GM12878 (cell line): Measurements from ENCODE around the gene UTS2R. TPM values are rescaled to one million over a fixed set of nuclear protein-coding genes. Genes with fewer than 3 reads are reported as not detected.

Experiments used
- ATAC-seq: fragments of 200-7000 bp; cut with Tn5 transposase; 3 replicates; pipeline ENCODE4 v1.9.1; 2020; ENCODE audit warnings: mild to moderate bottlenecking, moderate library complexity
- BruUV-seq: library from RNA; stranded (reverse); fragments of 400-500 nt; replicated peaks from 2 replicates; lab custom pipeline; 2021; lab: Mats Ljungman, UMichigan
- CTCF ChIA-PET: fragments of 300-600 bp; sonication (Branson Sonifier 250); formaldehyde crosslinking; extraction: SDS; loops from one replicate; lab custom pipeline; 2021; ENCODE audit warnings: inconsistent platforms; lab: Yijun Ruan, JAX
- POLR2A ChIA-PET: fragments of 350-600 bp; formaldehyde crosslinking; extraction: SDS; loops from one replicate; lab custom pipeline; 2021; ENCODE audit warnings: inconsistent platforms; lab: Charles Lee
- RAD21 ChIA-PET: fragments of 300-600 bp; sonication (Branson Sonifier 250); formaldehyde crosslinking; loops from one replicate; lab custom pipeline; 2023; ENCODE audit warnings: antibody characterized with exemption; ENCODE audit not compliant: unreplicated experiment; lab: Charles Lee
- SMC1A ChIA-PET: fragments of 300-600 bp; sonication (Branson Sonifier 250); formaldehyde crosslinking; loops from one replicate; lab custom pipeline; 2023; ENCODE audit not compliant: unreplicated experiment, uncharacterized antibody; lab: Charles Lee
- DNase-seq: peaks from one replicate; pipeline ENCODE4 v3.0.0-alpha.2; 2011; ENCODE audit warnings: low read depth, low spot score
- FAIRE-seq: peaks from 3 replicates; lab custom pipeline; 2011; peaks lifted over from hg19 to GRCh38; lab: Jason Lieb, UNC
- H2AFZ ChIP-seq: 2 replicates; pipeline ENCODE4 v1.6.0; 2011; ENCODE audit warnings: low read depth, low read length, control low read depth; ENCODE audit not compliant: control insufficient read depth
- H3K27ac ChIP-seq: 2 replicates; pipeline ENCODE4 v1.5.1; 2011; ENCODE audit warnings: control low read depth; ENCODE audit not compliant: control insufficient read depth, insufficient read depth
- H3K27me3 ChIP-seq, 2 experiments: replicated peaks in 1 of 2; 2 replicates each; pipeline versions ENCODE4 v1.6.0 to v1.6.1; 2011; ENCODE audit warnings: low read length in 1 of 2; ENCODE audit not compliant: control insufficient read depth in 2 of 2, insufficient read depth in 2 of 2
- H3K36me3 ChIP-seq, 2 experiments: 2 replicates each; pipeline ENCODE4 v1.5.1; 2011; ENCODE audit warnings: low read length in 1 of 2; ENCODE audit not compliant: control insufficient read depth in 2 of 2, insufficient read depth in 2 of 2
- H3K4me1 ChIP-seq: 2 replicates; pipeline ENCODE4 v1.6.1; 2011; ENCODE audit warnings: mild to moderate bottlenecking, low read length, moderate library complexity, mixed read lengths; ENCODE audit not compliant: control insufficient read depth, insufficient read depth
- H3K4me2 ChIP-seq: 2 replicates; pipeline ENCODE4 v1.6.0; 2011; ENCODE audit warnings: control low read depth; ENCODE audit not compliant: control insufficient read depth, insufficient read depth
- H3K4me3 ChIP-seq: fragments of 200-600 bp; sonication (generic); 2 replicates; pipeline ENCODE4 v1.5.1; 2016
- H3K79me2 ChIP-seq: 2 replicates; pipeline ENCODE4 v1.6.0; 2011; ENCODE audit warnings: low read length; ENCODE audit not compliant: control insufficient read depth, insufficient read depth
- H3K9ac ChIP-seq: 2 replicates; pipeline ENCODE4 v1.8.0; 2011; ENCODE audit warnings: low read length, control low read depth, mixed read lengths; ENCODE audit not compliant: control insufficient read depth, insufficient read depth
- H3K9me3 ChIP-seq: replicated peaks from 3 replicates; pipeline ENCODE4 v1.5.1; 2011; ENCODE audit warnings: mild to moderate bottlenecking, low read length; ENCODE audit not compliant: control insufficient read depth, insufficient read depth
- H4K20me1 ChIP-seq: 2 replicates; pipeline ENCODE4 v1.6.0; 2011; ENCODE audit not compliant: control insufficient read depth, insufficient read depth
- ATF2 ChIP-seq: IDR thresholded peaks from 2 replicates; pipeline ENCODE4 v1.6.1; 2012; ENCODE audit warnings: low read length, inconsistent platforms
- CBX3 ChIP-seq: fragments of 200-600 bp; sonication (generic); IDR thresholded peaks from 2 replicates; pipeline ENCODE4 v1.6.1; 2016; ENCODE audit warnings: low read depth, borderline replicate concordance
- CBX5 ChIP-seq: sonication (generic); IDR thresholded peaks from 2 replicates; pipeline ENCODE4 v1.6.1; 2016; ENCODE audit warnings: low read depth, moderate library complexity, mild to moderate bottlenecking, inconsistent platforms
- DPF2 ChIP-seq: fragments of 450-650 bp; IDR thresholded peaks from 2 replicates; pipeline ENCODE4 v1.6.1; 2017; ENCODE audit warnings: mild to moderate bottlenecking
- FOS ChIP-seq: IDR thresholded peaks from 3 replicates; pipeline ENCODE4 v1.6.1; 2011; ENCODE audit warnings: borderline replicate concordance; ENCODE audit not compliant: insufficient read length; ENCODE audit errors: extremely low read depth
- GATAD2B ChIP-seq: fragments of 450-650 bp; conservative IDR thresholded peaks from 2 replicates; pipeline ENCODE4 v1.6.1; 2017; ENCODE audit warnings: low read depth, mild to moderate bottlenecking, moderate library complexity
- HDAC6 ChIP-seq: fragments of 200-600 bp; sonication (generic); IDR thresholded peaks from one replicate; pipeline ENCODE4 v1.8.0; 2017; ENCODE audit warnings: antibody characterized with exemption; ENCODE audit not compliant: unreplicated experiment
- HSF1 ChIP-seq: fragments of 150-350 bp; IDR thresholded peaks from 2 replicates; pipeline ENCODE4 v1.6.1; 2014; ENCODE audit warnings: mild to moderate bottlenecking, low read depth, low read length
- KLF5 ChIP-seq: fragments of 450-650 bp; IDR thresholded peaks from 2 replicates; pipeline ENCODE4 v1.6.1; 2014; ENCODE audit warnings: mild to moderate bottlenecking; ENCODE audit not compliant: partially characterized antibody
- NFIC ChIP-seq: IDR thresholded peaks from 2 replicates; pipeline ENCODE4 v1.6.1; 2012; ENCODE audit warnings: low read depth, mild to moderate bottlenecking, inconsistent platforms, low read length, moderate library complexity
- RBBP5 ChIP-seq: fragments of 200-600 bp; sonication (generic); conservative IDR thresholded peaks from 2 replicates; pipeline ENCODE4 v1.6.1; 2016
- SIX5 ChIP-seq: IDR thresholded peaks from 2 replicates; pipeline ENCODE4 v1.6.1; 2011; ENCODE audit warnings: mild to moderate bottlenecking, low read depth, low read length, moderate library complexity; ENCODE audit not compliant: severe bottlenecking
- SPI1 ChIP-seq: IDR thresholded peaks from 2 replicates; pipeline ENCODE4 v1.6.1; 2011; ENCODE audit warnings: low read depth, mild to moderate bottlenecking, low read length, moderate library complexity, borderline replicate concordance; ENCODE audit not compliant: insufficient read depth
- STAT3 ChIP-seq: IDR thresholded peaks from 2 replicates; pipeline ENCODE4 v1.6.1; 2011; ENCODE audit warnings: low read depth, low read length, improper control_type of control experiment
- ZBTB33 ChIP-seq: fragments of 450-650 bp; IDR thresholded peaks from 2 replicates; pipeline ENCODE4 v1.6.1; 2017; ENCODE audit warnings: mild to moderate bottlenecking
- ZBTB4 ChIP-seq: fragments of 450-650 bp; formaldehyde crosslinking; IDR thresholded peaks from 2 replicates; pipeline ENCODE4 v1.4.0; 2022; ENCODE audit warnings: mild to moderate bottlenecking, moderate library complexity
- WGBS: methylation state at CpG from one replicate; pipeline ENCODE4 v1.1.6; 2016; ENCODE audit warnings: low lambda C conversion rate; ENCODE audit not compliant: insufficient replicate concordance, insufficient coverage; ENCODE audit errors: missing lambda C conversion rate; 5-methylcytosine and 5-hydroxymethylcytosine counted together
- in situ Hi-C: fragments of 300-500 bp; cut with MboI; formaldehyde crosslinking; loops from 9 replicates; pipeline ENCODE4 v1.14.3; 2018; ENCODE audit warnings: mixed read lengths
- intact Hi-C: fragments of 100-400 bp; cut with micrococcal nuclease; formaldehyde crosslinking; loops from one replicate; pipeline ENCODE4 v1.14.2; 2022; ENCODE audit not compliant: unreplicated experiment
- polyA plus RNA-seq, 11 experiments: library from polyadenylated mRNA; depleted of rRNA in 4 of 11; unstranded in 6 of 11; stranded (reverse) in 5 of 11; fragments of >200 nt; fragmentation: Nextera tagmentation in 4 of 11; fragmentation: Illumina TruSeq in 1 of 11; extraction: Ambion mirVana in 4 of 11; extraction: Trizol in 1 of 11; gene quantifications; 1 replicate in 1 of 11; 2 replicates in 10 of 11; pipeline versions ENCODE4 v1.2.1 to v1.2.3, GENCODE V29; 2011 to 2016; ENCODE audit warnings: inconsistent platforms in 2 of 11, missing spikeins in 2 of 11, low read depth in 1 of 11
- total RNA-seq, 4 experiments: library from RNA; depleted of rRNA in 3 of 4; stranded (reverse); fragments of >200 nt in 3 of 4; fragmentation: Illumina TruSeq in 1 of 4; extraction: Trizol in 1 of 4; gene quantifications; 2 replicates each; pipeline versions ENCODE4 v1.2.1 to v1.2.3, GENCODE V29; 2013 to 2021

The UTS2R gene
- total and polyA plus RNA-seq, 10 of the 15 experiments (the other 5 are each of a cell fraction or from before 2014, with no cell fraction given): 0.04 to 0.36 (median 0.11) TPM; not detected in 6

- H3K36me3 ChIP-seq: peaks cover 2 to 12% of the 10 kb centered on the region in 2 experiments; a peak in 3 of 4 replicates
- H3K9ac ChIP-seq: no peak overlapping the region
- H3K4me3 ChIP-seq: no peak overlapping the region
- ATAC-seq (no peak), DNase-seq (no peak), FAIRE-seq (no peak)
- H3K27ac ChIP-seq: no peak overlapping the region
- intact Hi-C loops (no loop called here), in situ Hi-C loops (loop anchor here (5.0 kb wide), 1 partner anchor 54 kb away; no protein-coding TSS in a partner anchor)
- 98% methylated on average over 14 of the region's 14 CpGs for WGBS
- ChIA-PET CTCF (no interaction called here), SMC1A (no interaction called here), RAD21 (interaction anchor here (1.1 kb wide), 1 partner anchor 36 kb away, joined by 3 read pairs; no protein-coding TSS in a partner anchor), POLR2A (interaction anchor here (0.7 kb wide), 2 partner anchors 22 to 230 kb away, joined by 3 to 4 read pairs; no protein-coding TSS in a partner anchor)
- no peak overlapping the region for H2AFZ ChIP-seq
- peaks cover 3% of the 10 kb centered on the region; the same call in 1 of the 2 replicates for H3K4me1 ChIP-seq
- no peak overlapping the region for H3K4me2 ChIP-seq
- H4K20me1 ChIP-seq: no peaks in the 10 kb centered on the region
- no TSS peak for BruUV-seq
- no peaks in the 10 kb centered on the region for H3K27me3 ChIP-seq
- no peaks in the 10 kb centered on the region for H3K79me2 ChIP-seq
- H3K9me3 ChIP-seq: no peaks in the 10 kb centered on the region
- TF ChIP-seq RBBP5 (no peak), GATAD2B (no peak), CBX5 (no peak), SIX5 (no peak), HSF1 (no peak), NFIC (no peak), ZBTB33 (no peak), DPF2 (no peak), SPI1 (no peak), ATF2 (no peak), STAT3 (no peak), CBX3 (no peak), HDAC6 (no peak), FOS (no peak), ZBTB4 (CRISPR knock-in tag) (no peak), KLF5 (no peak)
Observed at GRCh38 chr17:82406131-82406671, 34.6 kb downstream of the UTS2R start.
